GM15510 (cell line): ENCODE measurements around the gene NUPR1.

ENCODE experiments used
- POLR2A ChIP-seq: IDR thresholded peaks from 3 replicates; pipeline ENCODE4 v1.6.1; 2011; ENCODE audit warnings: borderline replicate concordance; ENCODE audit not compliant: insufficient read length; ENCODE audit errors: extremely low read depth

The NUPR1 gene

DNA sequence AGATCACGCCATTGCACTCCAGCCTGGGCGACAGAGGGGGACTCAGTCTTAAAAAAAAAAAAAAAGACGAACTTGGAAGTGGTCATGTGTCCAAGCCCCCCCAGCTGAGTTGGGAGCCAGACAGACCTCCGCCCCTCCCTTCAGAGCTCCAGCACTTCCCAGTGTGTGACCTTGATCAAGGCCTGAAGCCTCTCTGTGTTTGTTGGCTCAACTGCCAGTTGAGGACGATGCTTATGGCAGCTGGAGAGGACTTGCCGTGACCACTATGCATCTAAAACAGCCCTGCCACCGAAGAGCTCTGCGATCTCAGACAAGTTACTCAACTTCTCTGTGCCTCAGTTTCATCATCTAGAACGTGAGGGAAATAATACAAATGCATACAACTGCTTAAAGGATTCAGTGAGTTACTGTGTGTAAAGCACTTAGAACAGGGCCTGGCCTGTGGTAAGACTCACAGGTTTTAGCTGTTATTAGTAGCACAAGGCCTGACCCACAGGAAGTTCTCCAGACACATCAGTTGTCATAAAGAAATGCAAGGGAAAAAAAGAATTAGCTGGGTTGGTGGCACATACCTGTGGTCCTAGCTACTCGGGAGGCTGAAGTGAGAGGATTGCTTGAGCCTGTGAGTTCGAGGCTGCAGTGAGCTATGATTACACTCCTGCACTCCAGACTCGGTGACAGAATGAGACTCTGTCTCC, 25.1 kb downstream of the NUPR1 start:
- no peak for TF ChIP-seq POLR2A

DNA sequence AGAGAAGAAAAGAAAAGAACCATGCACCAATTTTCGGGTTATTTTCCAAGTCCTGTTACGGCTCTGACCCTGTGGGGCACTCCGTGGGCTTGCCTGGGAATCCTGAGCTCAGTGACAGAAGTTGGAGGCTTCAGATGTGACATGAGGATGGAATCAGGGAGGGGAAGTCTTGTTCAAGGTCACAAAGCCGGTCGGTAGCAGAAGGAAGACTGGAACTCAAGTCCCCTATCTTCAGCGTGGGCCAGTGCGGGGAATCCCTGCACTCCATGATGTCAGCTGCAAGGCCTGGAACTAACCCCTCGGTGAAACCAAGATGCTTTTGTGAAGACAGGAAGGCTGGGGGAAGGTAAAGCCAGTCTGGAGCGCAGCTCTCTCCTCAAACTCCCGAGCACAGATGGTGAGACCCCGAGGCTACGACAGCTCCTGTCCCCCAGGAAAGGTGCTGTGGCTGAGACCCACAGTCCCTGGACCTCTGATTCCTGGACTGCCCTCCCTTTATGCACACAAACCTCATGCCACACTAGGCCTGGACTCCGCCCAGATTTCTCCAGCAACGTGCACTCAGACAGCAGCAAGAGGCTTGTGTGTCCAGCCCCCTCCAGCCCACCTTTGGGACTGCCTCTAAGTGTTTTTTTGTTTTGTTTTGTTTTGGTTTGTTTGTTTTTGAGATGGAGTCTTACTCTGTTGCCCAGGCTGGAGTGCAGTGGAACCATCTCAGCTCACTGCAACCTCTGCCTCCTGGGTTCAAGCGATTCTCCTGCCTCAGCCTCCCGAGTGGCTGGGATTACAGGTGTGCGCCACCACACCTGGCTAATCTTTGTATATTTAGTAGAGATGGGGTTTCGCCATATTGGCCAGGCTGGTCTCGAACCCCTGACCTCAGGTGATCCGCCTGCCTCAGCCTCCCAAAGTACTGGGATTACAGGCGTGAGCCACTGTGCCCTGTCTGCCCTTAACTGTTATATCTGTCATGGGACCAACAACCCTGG, 26.7 kb downstream of the NUPR1 start:
- TF ChIP-seq POLR2A, result no peak

DNA sequence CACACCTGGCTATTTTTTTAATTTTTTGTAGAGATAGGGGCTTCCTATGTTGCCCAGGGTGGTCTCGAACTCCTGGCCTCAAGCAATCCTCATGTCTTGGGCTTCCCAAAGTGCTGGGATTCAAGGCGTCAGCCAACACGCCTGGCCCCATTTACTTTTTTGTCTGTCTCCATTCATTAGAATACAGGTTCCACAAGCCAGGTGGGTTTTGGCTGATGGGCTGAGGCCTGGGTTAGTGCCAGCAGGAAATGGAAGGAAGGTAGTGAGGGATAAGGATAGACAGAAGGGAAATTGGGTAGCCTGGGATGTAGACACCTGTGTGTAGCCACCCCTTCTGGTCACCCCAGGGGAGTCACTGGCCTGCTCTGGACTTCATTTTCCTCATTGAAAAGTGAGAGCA, 27.7 kb downstream of the NUPR1 start:
- no peak for TF ChIP-seq POLR2A

DNA sequence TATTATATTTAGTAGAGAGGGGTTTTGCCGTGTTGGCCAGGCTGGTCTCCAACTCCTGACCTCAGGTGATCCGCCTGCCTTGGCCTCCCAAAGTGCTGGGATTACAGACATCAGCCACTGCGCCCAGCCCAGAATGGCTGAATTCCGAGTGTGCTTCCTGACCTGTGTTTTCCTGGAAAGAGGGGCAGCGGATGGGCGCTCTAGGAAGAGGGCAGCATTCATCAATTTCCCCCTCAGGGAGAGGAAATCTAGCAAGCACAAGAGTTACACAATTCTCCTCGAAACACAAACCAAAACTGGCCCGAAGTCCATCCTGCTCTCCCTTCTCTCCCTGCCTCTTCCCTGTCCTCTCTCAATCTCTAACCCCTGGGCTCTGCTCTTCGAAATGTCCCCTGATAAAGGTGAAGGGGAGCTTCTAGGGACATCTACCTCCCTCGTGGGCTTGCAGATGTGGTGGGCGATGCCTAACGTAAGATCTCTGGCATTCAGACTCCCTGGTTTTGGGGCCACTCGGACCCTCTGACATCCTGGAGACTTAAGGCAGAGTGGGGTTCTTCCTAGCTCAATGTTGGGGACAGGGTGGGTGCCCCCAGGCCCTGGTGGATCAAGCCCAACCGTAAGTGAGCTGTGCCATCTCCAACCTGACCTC, 33.2 kb downstream of the NUPR1 start:
- no peak for TF ChIP-seq POLR2A

DNA sequence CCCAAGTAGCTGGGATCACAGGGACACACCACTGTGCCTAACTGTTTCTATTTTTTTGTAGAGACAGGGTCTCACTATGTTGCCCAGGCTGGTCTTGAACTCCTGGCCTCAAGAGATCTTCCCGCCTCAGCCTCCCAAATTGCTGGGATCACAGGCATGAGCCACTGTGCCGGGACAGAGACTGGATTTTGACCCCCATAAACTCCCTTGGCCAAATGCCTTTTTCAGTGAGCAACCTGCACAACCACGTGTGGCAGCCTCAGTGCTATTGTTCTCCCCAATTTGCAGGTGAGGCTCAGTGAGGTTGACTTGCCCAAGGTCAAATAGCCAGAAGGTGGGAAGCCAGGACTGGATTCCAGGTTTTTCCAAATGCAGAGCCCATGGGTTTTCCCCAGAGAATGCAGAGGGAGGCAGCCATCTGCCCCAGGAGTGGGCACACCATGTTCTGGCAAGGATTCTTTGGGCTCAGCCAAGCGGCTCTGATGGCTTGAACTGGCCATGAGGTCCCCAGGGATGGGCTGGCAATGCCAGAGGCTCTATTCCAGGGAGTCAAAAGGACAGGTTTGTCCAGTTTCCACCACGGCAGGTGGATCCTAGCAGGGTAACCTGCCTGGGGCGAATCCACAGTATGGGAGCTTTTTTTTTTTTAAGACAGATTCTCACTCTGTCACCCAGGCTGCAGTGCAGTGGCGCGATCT, 33.9 kb downstream of the NUPR1 start:
- no peak for TF ChIP-seq POLR2A

DNA sequence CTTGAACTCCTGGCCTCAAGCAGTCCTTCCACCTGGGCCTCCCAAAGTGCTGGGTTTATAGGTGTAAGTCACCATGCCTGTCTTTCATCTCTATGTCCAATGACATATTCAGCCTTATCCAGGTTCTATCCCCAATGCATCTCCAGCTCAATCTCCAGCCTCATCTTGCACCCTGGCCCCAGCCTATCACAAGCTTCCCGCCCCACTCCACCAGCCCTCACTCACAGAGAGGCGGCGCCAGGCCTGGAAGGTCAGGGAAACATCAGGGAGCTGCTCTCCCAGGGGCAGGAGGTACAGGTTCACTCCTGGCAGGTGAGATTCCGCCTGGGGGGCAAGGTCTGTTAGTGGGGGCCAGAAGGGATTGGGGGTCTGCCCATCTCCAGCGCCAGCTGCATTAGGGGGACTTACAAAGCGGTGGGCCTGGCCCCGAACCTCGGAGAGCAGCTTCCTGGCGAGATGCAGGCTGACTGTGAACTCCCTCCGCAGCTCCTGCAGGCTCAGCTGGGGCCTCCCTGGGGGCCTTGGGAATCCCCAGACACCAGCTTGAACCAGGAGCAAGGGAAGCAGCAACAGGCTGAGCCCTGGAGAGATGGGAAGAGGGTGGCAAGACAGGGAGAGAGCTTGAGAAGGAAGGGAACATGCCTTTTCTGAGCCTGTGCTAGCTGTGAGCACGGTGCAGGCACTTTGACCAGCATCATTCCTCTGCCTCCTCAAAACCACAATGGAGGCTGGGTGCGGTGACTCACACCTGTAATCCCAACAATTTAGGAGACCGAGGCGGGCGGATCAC, 35.1 kb downstream of the NUPR1 start:
- no peak for TF ChIP-seq POLR2A

DNA sequence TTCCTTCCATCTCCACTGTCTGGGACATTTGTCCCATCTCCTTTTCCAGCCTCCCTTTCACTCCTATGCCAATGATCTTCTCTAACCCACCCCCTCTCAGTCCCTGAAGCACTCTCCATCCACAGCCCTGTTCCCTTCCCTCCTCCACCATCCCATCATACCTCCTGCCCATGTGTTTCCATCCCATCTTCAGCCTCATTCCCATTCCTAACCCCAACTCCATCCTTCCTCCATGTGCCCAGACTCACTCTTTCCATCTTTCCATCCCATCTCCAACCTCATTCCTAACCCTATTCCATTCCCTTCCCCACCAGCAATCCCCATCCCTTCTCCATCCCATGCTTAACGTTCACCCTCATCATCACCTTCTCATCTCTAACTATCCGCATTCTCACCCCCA, 36.5 kb downstream of the NUPR1 start:
- no peak for TF ChIP-seq POLR2A

DNA sequence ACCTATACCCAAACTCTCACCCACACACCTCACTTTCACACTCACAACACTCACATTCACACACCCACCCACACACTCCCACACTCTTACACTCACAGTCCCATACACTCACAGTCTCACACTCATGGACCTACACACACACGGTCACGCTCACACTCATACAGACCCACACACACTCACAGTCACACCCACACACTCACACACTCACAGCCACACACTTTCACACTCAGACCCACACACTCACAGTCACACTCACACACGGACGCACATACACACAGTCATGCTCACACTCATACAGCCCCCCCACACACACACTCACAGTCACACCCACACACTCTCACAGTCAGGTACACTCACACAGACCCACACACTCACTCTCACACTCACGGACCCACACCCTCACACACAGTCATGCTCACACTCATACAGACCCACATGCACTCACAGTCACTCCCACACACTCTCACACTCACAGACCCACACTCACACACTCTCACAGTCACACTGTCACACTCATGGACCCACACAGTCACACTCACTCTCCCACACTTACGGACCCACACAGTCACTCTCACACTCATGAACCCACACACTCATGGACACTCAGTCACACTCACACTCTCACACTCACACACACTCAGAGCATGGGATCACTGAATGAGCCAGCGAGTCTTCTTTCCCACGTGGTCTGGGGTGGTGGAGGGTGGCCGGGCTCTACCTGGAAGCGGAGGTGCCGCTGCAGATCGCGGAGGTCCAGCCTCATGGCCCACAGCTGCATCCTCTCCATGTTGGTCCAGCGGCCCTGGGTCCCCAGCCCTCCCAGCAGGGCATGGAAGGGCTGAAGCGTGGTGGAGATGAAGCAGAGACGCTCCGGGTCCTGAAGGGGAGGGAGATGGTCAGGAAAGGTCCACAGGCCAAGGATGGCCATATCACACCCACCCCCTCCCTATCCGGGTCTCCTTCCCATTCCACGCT, 37.2 kb downstream of the NUPR1 start:
- TF ChIP-seq POLR2A, result no peak

DNA sequence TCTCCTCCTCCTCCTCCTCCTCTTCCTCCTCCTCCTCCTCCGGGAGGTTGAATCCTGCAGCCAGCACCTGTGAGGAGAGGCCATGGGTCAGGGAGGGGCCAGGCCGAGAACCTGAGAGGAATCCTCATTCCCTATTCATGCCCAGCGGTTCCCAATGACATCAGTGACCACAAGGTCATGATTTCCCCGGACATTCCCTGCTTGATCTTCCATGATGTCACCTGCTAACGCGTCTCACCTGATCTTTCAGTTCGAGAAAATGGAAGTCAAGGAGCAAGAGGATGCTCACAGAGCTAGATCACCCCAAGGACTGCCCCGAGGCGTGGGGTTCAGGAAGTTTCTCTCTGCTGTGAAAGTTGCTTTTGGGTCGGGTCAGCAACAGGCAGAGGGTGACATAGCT, 38.9 kb downstream of the NUPR1 start:
- no peak for TF ChIP-seq POLR2A

DNA sequence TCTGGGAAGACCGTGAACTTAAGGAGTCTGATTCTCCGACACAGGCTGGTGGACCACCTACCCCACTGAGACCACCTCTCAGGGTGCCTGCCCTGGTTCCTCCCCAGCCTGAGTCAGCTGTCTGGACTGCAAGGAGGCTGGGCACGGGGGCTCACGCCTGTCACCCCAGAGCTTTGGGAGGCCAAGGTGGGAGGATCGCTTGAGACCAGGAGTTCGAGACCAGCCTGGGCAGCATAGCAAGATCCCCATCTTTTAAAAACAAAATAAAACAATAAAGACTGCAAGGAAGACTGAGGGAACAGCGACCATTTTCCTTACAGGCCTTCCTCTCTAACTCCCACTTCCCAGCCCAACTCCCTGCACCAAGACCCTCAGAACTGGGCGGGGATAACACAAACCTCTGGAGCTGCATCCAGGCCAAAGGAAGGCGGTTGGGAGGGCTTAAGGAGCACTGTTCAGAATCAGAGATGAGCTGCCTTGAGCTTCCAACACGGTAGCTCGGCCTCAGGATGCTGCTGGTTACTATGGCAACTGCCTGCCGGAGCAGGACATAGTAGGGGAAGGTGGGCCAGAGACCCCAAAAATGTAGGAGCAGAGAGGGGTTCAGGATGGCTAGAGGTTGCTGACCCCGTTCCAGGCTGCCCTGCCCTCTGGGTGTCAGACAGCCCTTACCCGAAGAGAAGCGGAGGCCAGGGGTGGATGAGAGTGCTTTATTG, 40.0 kb downstream of the NUPR1 start:
- no peak for TF ChIP-seq POLR2A

DNA sequence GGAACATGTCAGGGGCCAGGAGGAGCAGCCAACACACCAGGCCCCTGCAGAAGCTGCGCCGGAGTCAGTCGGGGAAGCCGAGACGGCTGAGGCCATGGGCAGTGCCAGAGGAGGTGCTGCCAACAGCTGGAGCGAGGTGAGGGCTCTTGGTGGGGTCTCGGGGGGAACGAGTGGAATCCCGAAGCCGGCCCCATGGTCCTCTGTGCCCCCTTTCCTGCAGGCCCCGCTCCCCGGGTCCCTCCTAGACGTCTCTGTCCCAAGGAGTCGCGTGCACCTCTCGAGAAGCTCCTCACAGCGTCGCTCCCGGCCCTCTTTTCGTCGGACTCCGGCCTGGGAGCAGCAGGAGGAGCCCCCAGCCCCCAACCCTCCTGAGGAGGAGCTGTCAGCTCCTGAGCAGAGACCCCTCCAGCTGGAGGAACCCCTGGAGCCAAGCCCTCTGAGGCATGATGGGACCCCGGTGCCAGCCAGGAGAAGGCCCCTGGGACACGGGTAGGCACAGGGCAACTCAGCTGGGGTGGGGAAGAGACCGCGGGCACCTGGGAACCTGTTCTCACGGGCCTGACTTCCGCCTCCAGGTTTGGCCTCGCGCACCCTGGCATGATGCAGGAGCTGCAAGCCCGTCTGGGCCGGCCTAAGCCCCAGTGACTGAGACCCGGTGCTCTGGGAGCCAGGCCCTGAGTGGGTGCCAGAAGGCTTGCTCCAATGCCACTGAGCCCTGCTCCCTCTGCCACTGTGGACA, 40.7 kb downstream of the NUPR1 start:
- TF ChIP-seq POLR2A, result no peak

DNA sequence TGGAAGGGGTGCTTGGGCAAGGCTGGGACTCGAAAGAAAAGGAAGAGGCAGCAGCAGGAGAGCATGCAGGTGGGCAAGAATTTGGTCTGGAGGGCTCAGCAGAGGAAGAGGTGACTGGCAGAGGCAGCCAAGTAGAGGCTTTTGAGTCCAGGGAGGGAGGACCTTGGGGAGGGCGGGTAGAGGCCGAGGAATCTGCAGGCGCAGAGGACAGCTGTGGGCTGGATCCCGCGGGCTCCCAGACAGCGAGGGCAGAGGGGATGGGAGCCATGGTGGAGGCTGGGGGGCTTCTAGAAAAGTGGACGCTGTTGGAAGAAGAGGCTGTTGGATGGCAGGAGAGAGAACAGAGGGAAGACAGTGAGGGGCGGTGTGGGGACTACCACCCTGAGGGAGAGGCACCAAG, 41.4 kb downstream of the NUPR1 start:
- TF ChIP-seq POLR2A, result no peak
